ENCODE measurements around the gene KIF1C. TPM values are rescaled to one million over a fixed set of nuclear protein-coding genes. Genes with fewer than 3 reads are reported as not detected.
A peak's percentile ranks its signal among the peaks of the same experiment; 100 is the strongest.

The KIF1C gene
- polyA plus RNA-seq, 3 donors = 3.6 to 12.0 (median 3.9) TPM

DNA sequence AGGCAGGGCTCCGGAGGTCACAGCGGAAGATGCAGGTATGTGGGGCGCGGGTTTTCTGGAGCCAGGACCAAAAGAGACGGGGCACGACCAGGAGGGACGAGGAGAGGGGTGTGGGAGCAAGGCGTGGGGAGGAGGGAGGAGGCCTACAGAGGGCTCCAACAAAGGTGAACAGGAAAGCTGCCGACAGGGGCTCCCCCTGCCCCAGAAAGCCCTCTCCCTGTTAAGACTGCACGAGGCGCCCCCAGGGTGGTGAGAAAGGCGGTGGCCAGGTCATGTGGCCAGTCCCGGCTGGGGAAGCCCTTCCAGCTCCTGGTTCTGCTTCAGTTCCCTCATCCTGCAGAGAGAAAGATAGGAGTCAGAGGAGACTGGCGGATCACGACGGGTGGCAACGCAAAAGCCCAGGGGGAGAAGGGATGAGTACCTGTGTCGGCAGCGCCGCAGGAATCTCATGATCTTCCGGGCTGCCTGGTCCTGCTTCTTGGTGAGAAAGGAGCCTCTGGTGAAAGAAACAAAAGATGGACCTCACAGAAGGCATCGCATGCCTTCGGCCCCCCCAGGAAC lies 29.2 kb upstream of the KIF1C start:
- H3K9ac ChIP-seq (ENCODE audit: insufficient read depth, low read length, poor library complexity, severe bottlenecking) = peak overlapping the region; percentile 71
- 69% methylated on average over 18 of the region's 23 CpGs for WGBS (ENCODE audit: insufficient coverage)
- H3K27me3 Mint-ChIP-seq (ENCODE audit: low read depth in 3 of 3) = peaks cover 0 to 4% (median 2%) of the 10 kb centered on the region in 3 donors
- peaks cover 34 to 42% of the 10 kb centered on the region in 2 donors for H3K36me3 ChIP-seq (replicated peaks in 1 of 2; ENCODE audit: control insufficient read depth in 1 of 2, insufficient read depth in 2 of 2, low read length in 2 of 2)
- H3K27ac Mint-ChIP-seq = peak overlapping the region in 2 of 7 donors; percentile 20 to 66
- peak overlapping the region; percentile 100 for H3K4me2 ChIP-seq (replicated peaks; ENCODE audit: extremely low read depth, low read length, poor library complexity, severe bottlenecking)
- H3K9me3 ChIP-seq (replicated peaks in 1 of 2; ENCODE audit: control insufficient read depth in 1 of 2, insufficient read depth in 1 of 2, low read length in 2 of 2) = no peaks in the 10 kb centered on the region
- H3K4me3 ChIP-seq (replicated peaks in 1 of 3; ENCODE audit: low read depth in 2 of 3, low read length in 3 of 3) = peak overlapping the region; percentile 46 to 99 (median 67)
- peaks cover 48 to 69% of the 10 kb centered on the region in 2 donors for H3K4me1 ChIP-seq (ENCODE audit: control insufficient read depth in 1 of 2, insufficient read depth in 2 of 2, low read length in 2 of 2)
- no peak for DNase-seq
- H3K4me1 Mint-ChIP-seq = peaks cover 43% of the 10 kb centered on the region
- no peak overlapping the region for H3K4me3 Mint-ChIP-seq
- TF ChIP-seq, protein P1, sequence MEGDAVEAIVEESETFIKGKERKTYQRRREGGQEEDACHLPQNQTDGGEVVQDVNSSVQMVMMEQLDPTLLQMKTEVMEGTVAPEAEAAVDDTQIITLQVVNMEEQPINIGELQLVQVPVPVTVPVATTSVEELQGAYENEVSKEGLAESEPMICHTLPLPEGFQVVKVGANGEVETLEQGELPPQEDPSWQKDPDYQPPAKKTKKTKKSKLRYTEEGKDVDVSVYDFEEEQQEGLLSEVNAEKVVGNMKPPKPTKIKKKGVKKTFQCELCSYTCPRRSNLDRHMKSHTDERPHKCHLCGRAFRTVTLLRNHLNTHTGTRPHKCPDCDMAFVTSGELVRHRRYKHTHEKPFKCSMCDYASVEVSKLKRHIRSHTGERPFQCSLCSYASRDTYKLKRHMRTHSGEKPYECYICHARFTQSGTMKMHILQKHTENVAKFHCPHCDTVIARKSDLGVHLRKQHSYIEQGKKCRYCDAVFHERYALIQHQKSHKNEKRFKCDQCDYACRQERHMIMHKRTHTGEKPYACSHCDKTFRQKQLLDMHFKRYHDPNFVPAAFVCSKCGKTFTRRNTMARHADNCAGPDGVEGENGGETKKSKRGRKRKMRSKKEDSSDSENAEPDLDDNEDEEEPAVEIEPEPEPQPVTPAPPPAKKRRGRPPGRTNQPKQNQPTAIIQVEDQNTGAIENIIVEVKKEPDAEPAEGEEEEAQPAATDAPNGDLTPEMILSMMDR (IDR thresholded peaks at IDR 0.05) = no peak
- no peaks in the 10 kb centered on the region for H3K27me3 ChIP-seq (ENCODE audit: control insufficient read depth in 2 of 2, insufficient read depth in 2 of 2, low read length in 2 of 2)
- H4K20me1 ChIP-seq (ENCODE audit: insufficient read depth, low read length) = peaks cover 3% of the 10 kb centered on the region
- intact Hi-C loops (cut with micrococcal nuclease) = no loop called here
- H2AFZ ChIP-seq (ENCODE audit: insufficient read depth, low read depth, low read length, poor library complexity, severe bottlenecking) = peak overlapping the region; percentile 88
- H3K36me3 Mint-ChIP-seq = peaks cover 52 to 58% of the 10 kb centered on the region in 2 donors
- peaks cover 44% of the 10 kb centered on the region for H3K79me2 ChIP-seq (ENCODE audit: insufficient read depth, low read length)
- peaks cover 0 to 2% (median 0%) of the 10 kb centered on the region in 7 donors for H3K9me3 Mint-ChIP-seq
- peak overlapping the region; percentile 94 to 96 for H3K27ac ChIP-seq (ENCODE audit: low read depth in 1 of 2, low read length in 2 of 2)

DNA sequence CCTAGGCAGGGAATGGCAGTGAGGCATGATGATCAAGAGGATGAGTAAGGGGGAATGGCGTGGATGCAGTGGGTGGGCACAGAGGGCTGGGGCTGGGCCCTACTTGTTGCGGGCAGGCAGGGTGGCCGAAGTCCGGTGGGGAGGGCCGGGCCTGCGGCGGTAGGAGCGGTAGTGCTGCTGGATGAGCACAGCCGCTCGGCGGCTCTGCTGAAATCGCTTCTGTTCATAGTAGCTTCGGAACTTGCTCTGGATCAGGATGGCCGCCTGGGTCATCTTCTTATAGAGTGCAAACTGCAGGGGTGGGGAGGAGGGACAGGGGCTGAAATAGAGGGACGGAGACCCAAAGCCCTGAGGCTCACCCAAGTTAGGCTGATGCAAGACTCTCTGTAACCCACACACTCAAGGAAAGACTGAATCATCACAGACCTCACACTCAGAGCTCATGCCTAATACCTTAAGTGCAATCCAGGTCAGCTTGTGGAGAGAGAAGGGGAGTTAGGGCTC lies 28.7 kb upstream of the KIF1C start:
- Histone ChIP-seq H2AFZ (ENCODE audit: insufficient read depth, low read depth, low read length, poor library complexity, severe bottlenecking) (no peak overlapping the region), H3K27me3 (ENCODE audit: control insufficient read depth in 2 of 2, insufficient read depth in 2 of 2, low read length in 2 of 2) (no peaks in the 10 kb centered on the region), H3K9me3 (replicated peaks in 1 of 2; ENCODE audit: control insufficient read depth in 1 of 2, insufficient read depth in 1 of 2, low read length in 2 of 2) (no peaks in the 10 kb centered on the region), H3K27ac (ENCODE audit: low read depth in 1 of 2, low read length in 2 of 2) (peak overlapping the region in 1 of 2 donors; percentile 94), H3K36me3 (replicated peaks in 1 of 2; ENCODE audit: control insufficient read depth in 1 of 2, insufficient read depth in 2 of 2, low read length in 2 of 2) (peaks cover 36 to 46% of the 10 kb centered on the region in 2 donors), H3K9ac (ENCODE audit: insufficient read depth, low read length, poor library complexity, severe bottlenecking) (no peak overlapping the region), H4K20me1 (ENCODE audit: insufficient read depth, low read length) (peaks cover 6% of the 10 kb centered on the region), H3K4me3 (replicated peaks in 1 of 3; ENCODE audit: low read depth in 2 of 3, low read length in 3 of 3) (peak overlapping the region in 1 of 3 experiments; percentile 99), H3K4me2 (replicated peaks; ENCODE audit: extremely low read depth, low read length, poor library complexity, severe bottlenecking) (peak overlapping the region; percentile 100), H3K79me2 (ENCODE audit: insufficient read depth, low read length) (peaks cover 44% of the 10 kb centered on the region), H3K4me1 (ENCODE audit: control insufficient read depth in 1 of 2, insufficient read depth in 2 of 2, low read length in 2 of 2) (peaks cover 54 to 69% of the 10 kb centered on the region in 2 donors)
- Mint-ChIP-seq H3K27me3 (ENCODE audit: low read depth in 3 of 3) (peaks cover 0 to 3% (median 2%) of the 10 kb centered on the region in 3 donors), H3K27ac (peak overlapping the region in 4 of 7 donors; percentile 2 to 66 (median 42)), H3K4me3 (peak overlapping the region in 1 of 2 donors; percentile 10), H3K9me3 (peaks cover 0 to 2% (median 0%) of the 10 kb centered on the region in 7 donors), H3K36me3 (peaks cover 57 to 63% of the 10 kb centered on the region in 2 donors), H3K4me1 (peaks cover 43% of the 10 kb centered on the region)
- intact Hi-C loops (cut with micrococcal nuclease) = no loop called here
- over 99% methylated on average over 12 of the region's 15 CpGs for WGBS (ENCODE audit: insufficient coverage)
- TF ChIP-seq, protein P1 (IDR thresholded peaks at IDR 0.05) = no peak
- DNase-seq = peak in 1 of 3 donors; percentile 48
